Retinal pigment epithelial cell (primary cell): ENCODE results near the gene NSUN2.
A peak's percentile ranks its signal among the peaks of the same experiment; 100 is the strongest.

Experiments
- DNase-seq: peaks from one replicate; pipeline ENCODE4 v3.0.0-alpha.2; 2010; ENCODE audit warnings: low read depth
- H3K4me3 ChIP-seq: 2 replicates; pipeline ENCODE4 v1.5.1; 2011; ENCODE audit warnings: mild to moderate bottlenecking, low read length, control low read depth, moderate library complexity
- CTCF ChIP-seq: conservative IDR thresholded peaks from 2 replicates; pipeline ENCODE4 v1.5.1; 2011; ENCODE audit warnings: low read depth, low read length, control low read depth, inconsistent platforms

The NSUN2 gene

GRCh38 chr5:6584101-6584645, 48.7 kb downstream of the NSUN2 start:
- DNase-seq: no peak
- no peak for TF ChIP-seq CTCF
- H3K4me3 ChIP-seq: no peak overlapping the region

GRCh38 chr5:6583049-6583880, 49.6 kb downstream of the NSUN2 start:
- peak overlapping the region; percentile 42 for H3K4me3 ChIP-seq
- TF ChIP-seq CTCF: peak; percentile 40
- DNase-seq: peak; percentile 1

GRCh38 chr5:6582507-6583048, 50.3 kb downstream of the NSUN2 start:
- DNase-seq: no peak
- TF ChIP-seq CTCF: no peak
- H3K4me3 ChIP-seq: peak overlapping the region; percentile 14

GRCh38 chr5:6581559-6582426, 51.1 kb downstream of the NSUN2 start:
- no peak overlapping the region for H3K4me3 ChIP-seq
- no peak for DNase-seq
- no peak for TF ChIP-seq CTCF

- no peak overlapping the region for H3K4me3 ChIP-seq
- TF ChIP-seq CTCF: no peak
- DNase-seq: no peak
These were observed 51.8 kb downstream of the NSUN2 start for GRCh38 chr5:6581090-6581489.

- no peak overlapping the region for H3K4me3 ChIP-seq
- DNase-seq: no peak
These were observed 53.3 kb downstream of the NSUN2 start for GRCh38 chr5:6579535-6579934.

More at GRCh38 chr5:6579535-6579934, 53.3 kb downstream of the NSUN2 start:
- no peak for TF ChIP-seq CTCF
